Activated CD4-positive, alpha-beta T cell treated with anti-CD3 and anti-CD28 coated beads, Interleukin-2, amount 10 ng/mL, durations not matched to agents 24 days and 14 days (primary cell): Measurements from ENCODE around the gene YPEL2. TPM values are rescaled to one million over a fixed set of nuclear protein-coding genes. Genes with fewer than 3 reads are reported as not detected.

ENCODE experiments used
- DNase-seq: peaks from one replicate; pipeline ENCODE4 v3.0.0; 2022
- H3K27ac Mint-ChIP-seq: one replicate; pipeline ENCODE4 v1.8.0; 2022; ENCODE audit warnings: mild to moderate bottlenecking, mixed read lengths
- H3K27me3 Mint-ChIP-seq: one replicate; pipeline ENCODE4 v1.8.0; 2022; ENCODE audit warnings: mixed read lengths
- H3K36me3 Mint-ChIP-seq: one replicate; pipeline ENCODE4 v1.8.0; 2022; ENCODE audit warnings: low read depth, mild to moderate bottlenecking, mixed read lengths
- H3K4me1 Mint-ChIP-seq: one replicate; pipeline ENCODE4 v1.8.0; 2021; ENCODE audit warnings: mixed read lengths
- H3K4me3 Mint-ChIP-seq: one replicate; pipeline ENCODE4 v1.8.0; 2022; ENCODE audit warnings: mild to moderate bottlenecking, moderate library complexity, mixed read lengths
- H3K9me3 Mint-ChIP-seq: one replicate; pipeline ENCODE4 v1.8.0; 2021; ENCODE audit warnings: mixed read lengths
- intact Hi-C: fragments of 100-400 bp; cut with micrococcal nuclease; formaldehyde crosslinking; loops from one replicate; pipeline ENCODE4 v1.15.1; 2023
- total RNA-seq: library from RNA; stranded (reverse); gene quantifications from 2 replicates; pipeline ENCODE4 v1.2.3, GENCODE V29; 2022

Gene YPEL2
- total RNA-seq, 1 donor from 2014 or later, result 6.2 TPM

- Mint-ChIP-seq H3K36me3 (peaks cover 45% of the 10 kb centered on the region), H3K4me3 (no peak overlapping the region), H3K4me1 (peaks cover 49% of the 10 kb centered on the region), H3K9me3 (peaks cover 10% of the 10 kb centered on the region), H3K27me3 (no peaks in the 10 kb centered on the region), H3K27ac (no peak overlapping the region)
- intact Hi-C loops, result no loop called here
- no peak for DNase-seq
Measured at GRCh38 chr17:59356543-59357218, 25.2 kb downstream of the YPEL2 start.

DNA sequence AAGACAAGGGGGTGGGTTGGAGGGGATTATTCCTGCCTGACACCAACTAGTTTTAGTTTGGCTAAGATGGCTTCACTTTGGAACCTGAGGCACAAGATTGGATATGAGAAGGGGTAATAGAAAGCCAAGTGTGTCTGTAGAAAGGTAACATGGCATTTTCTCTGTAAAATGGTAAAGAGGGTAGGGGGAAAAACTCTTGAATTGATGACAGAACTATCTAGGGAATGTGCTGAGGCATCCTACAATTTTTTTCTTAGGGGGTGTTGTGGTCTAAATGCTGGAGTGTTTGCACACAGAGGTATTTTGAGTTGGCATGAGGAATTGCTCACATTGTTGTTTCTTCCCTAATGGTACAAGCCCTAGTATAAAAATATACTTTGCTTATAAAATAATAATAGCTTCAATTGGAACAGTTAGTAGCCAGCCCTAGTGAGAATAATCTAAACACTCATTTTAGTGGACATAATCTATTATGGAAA is 25.8 kb downstream of the YPEL2 start:
- intact Hi-C loops, result no loop called here
- H3K27me3 Mint-ChIP-seq, result no peaks in the 10 kb centered on the region
- H3K4me3 Mint-ChIP-seq, result no peak overlapping the region
- no peak overlapping the region for H3K27ac Mint-ChIP-seq
- H3K36me3 Mint-ChIP-seq, result peaks cover 45% of the 10 kb centered on the region
- H3K9me3 Mint-ChIP-seq, result peaks cover 10% of the 10 kb centered on the region
- H3K4me1 Mint-ChIP-seq, result peaks cover 52% of the 10 kb centered on the region
- no peak for DNase-seq

DNA sequence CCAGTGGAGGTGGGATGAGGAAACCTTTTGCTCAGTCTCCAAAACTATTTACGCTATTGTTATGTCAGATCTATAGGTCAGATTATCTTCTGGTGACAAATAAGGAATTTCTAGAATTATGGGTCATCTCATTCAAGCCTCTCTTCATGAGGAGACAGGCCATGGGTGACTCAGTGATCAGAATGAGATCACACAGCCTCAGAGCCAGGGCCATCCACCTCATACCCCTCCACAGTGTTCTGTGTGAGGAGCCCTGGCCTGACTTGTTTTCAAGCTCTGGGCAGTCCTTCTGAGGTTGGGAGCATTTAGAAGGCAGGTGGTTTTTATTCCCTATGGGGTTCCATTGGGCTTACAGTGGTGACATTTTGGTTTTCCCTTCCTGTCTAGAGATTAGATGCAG is 26.5 kb downstream of the YPEL2 start:
- peaks cover 45% of the 10 kb centered on the region for H3K36me3 Mint-ChIP-seq
- intact Hi-C loops, result no loop called here

GRCh38 chr17:59361386-59361785 is 29.9 kb downstream of the YPEL2 start:
- DNase-seq, result peak; percentile 64
- peaks cover 11% of the 10 kb centered on the region for H3K9me3 Mint-ChIP-seq
- intact Hi-C loops, result loop anchor here (1.0 to 5.0 kb wide), 2 partner anchors 66 to 256 kb away; partner anchors contain the start of gene CLTC
- H3K4me3 Mint-ChIP-seq, result peak overlapping the region; percentile 80
- no peaks in the 10 kb centered on the region for H3K27me3 Mint-ChIP-seq
- peak overlapping the region; percentile 96 for H3K27ac Mint-ChIP-seq
- H3K4me1 Mint-ChIP-seq, result peaks cover 62% of the 10 kb centered on the region
- peaks cover 27% of the 10 kb centered on the region for H3K36me3 Mint-ChIP-seq

More for the DNA sequence above, 26.5 kb downstream of the YPEL2 start:
- H3K27me3 Mint-ChIP-seq, result no peaks in the 10 kb centered on the region
- H3K9me3 Mint-ChIP-seq, result peaks cover 10% of the 10 kb centered on the region
- no peak for DNase-seq
- peaks cover 53% of the 10 kb centered on the region for H3K4me1 Mint-ChIP-seq
- no peak overlapping the region for H3K4me3 Mint-ChIP-seq
- no peak overlapping the region for H3K27ac Mint-ChIP-seq

DNA sequence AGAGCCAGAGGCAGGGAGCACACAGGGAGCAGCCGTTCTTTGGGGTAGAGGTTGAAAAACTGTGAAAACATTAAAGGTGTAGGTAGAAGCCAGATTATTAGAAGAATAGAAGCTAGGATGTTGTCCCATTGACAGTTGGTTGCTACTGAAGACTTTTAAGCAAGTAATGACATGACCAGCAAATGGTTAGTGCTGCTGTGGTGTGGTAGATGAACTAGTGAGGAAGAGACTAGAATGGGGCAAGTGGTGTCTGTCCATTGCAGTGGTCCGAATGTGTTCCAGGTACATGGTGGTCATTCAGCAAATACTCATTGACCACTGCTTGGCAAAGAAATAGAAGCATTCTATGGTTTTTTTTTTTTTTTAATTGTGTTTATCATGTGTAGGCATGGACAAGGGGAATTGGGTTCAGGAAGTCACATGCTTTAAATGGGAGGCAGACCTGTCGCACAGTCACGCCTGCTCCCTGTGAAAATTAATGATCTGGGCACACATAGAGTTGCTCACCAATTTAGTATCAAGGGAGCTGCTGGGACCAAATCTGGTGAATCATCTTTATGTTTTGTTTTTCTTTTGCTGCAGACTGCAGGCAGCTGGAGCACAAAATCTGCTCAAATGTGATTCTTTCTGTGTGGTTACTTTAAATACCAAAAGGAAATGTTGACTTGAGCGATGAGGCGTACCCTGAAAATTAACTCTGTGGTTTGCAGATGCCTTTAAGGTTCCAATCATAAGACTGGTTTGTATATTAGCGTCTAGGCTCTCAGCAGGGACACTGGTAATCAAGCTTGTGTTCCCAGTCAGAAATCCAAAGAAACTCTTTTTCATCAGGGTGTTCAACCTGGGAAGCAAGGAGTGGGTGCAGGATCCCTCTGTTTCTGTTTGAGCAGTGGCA is 30.7 kb downstream of the YPEL2 start:
- H3K27ac Mint-ChIP-seq, result peak overlapping the region; percentile 96
- peaks cover 64% of the 10 kb centered on the region for H3K4me1 Mint-ChIP-seq
- no peaks in the 10 kb centered on the region for H3K27me3 Mint-ChIP-seq
- peak; percentile 86 for DNase-seq
- H3K4me3 Mint-ChIP-seq, result peak overlapping the region; percentile 80
- peaks cover 20% of the 10 kb centered on the region for H3K36me3 Mint-ChIP-seq
- peaks cover 5% of the 10 kb centered on the region for H3K9me3 Mint-ChIP-seq
- intact Hi-C loops, result loop anchor here (1.0 to 5.0 kb wide), 7 partner anchors 11 to 255 kb away; partner anchors contain the start of gene CLTC

DNA sequence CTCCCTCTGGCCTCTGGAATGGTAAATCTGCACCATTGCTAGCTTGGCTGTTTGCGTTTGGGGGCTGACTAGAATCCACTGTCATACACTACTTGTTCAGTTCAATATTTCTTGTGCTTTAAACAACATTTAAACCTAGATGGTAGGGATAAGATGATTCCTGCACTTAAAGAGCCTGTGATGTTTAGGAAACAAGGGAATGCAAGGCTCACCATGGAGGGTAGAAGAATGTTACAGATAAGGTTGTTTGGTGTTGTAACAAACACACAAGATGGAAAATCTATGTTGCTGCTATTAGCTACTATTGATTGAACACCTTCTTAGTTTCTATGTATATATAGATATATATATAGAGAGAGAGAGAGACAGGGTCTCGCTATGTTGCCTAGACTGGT is 31.4 kb downstream of the YPEL2 start:
- intact Hi-C loops, result loop anchor here (1.0 to 5.0 kb wide), 6 partner anchors 10 to 254 kb away; partner anchors contain the start of gene CLTC
- Mint-ChIP-seq H3K4me1 (peaks cover 67% of the 10 kb centered on the region), H3K4me3 (peak overlapping the region; percentile 80), H3K27ac (peak overlapping the region; percentile 96), H3K36me3 (peaks cover 18% of the 10 kb centered on the region), H3K9me3 (peaks cover 5% of the 10 kb centered on the region), H3K27me3 (no peaks in the 10 kb centered on the region)
- no peak for DNase-seq

- H3K4me3 Mint-ChIP-seq, result peak overlapping the region; percentile 48
- peak; percentile 79 for DNase-seq
Measured at GRCh38 chr17:59365383-59365981, 34.0 kb downstream of the YPEL2 start.

GRCh38 chr17:59366040-59366757 is 34.7 kb downstream of the YPEL2 start:
- H3K36me3 Mint-ChIP-seq, result peaks cover 8% of the 10 kb centered on the region
- H3K27me3 Mint-ChIP-seq, result no peaks in the 10 kb centered on the region
- H3K4me1 Mint-ChIP-seq, result peaks cover 55% of the 10 kb centered on the region
- no peak for DNase-seq
- peaks cover 5% of the 10 kb centered on the region for H3K9me3 Mint-ChIP-seq
- peak overlapping the region; percentile 48 for H3K4me3 Mint-ChIP-seq
- peak overlapping the region; percentile 85 for H3K27ac Mint-ChIP-seq
- intact Hi-C loops, result no loop called here

More at GRCh38 chr17:59365383-59365981, 34.0 kb downstream of the YPEL2 start:
- peaks cover 5% of the 10 kb centered on the region for H3K9me3 Mint-ChIP-seq
- H3K27me3 Mint-ChIP-seq, result no peaks in the 10 kb centered on the region
- H3K36me3 Mint-ChIP-seq, result peaks cover 8% of the 10 kb centered on the region
- intact Hi-C loops, result no loop called here
- peak overlapping the region; percentile 85 for H3K27ac Mint-ChIP-seq
- peaks cover 59% of the 10 kb centered on the region for H3K4me1 Mint-ChIP-seq

DNA sequence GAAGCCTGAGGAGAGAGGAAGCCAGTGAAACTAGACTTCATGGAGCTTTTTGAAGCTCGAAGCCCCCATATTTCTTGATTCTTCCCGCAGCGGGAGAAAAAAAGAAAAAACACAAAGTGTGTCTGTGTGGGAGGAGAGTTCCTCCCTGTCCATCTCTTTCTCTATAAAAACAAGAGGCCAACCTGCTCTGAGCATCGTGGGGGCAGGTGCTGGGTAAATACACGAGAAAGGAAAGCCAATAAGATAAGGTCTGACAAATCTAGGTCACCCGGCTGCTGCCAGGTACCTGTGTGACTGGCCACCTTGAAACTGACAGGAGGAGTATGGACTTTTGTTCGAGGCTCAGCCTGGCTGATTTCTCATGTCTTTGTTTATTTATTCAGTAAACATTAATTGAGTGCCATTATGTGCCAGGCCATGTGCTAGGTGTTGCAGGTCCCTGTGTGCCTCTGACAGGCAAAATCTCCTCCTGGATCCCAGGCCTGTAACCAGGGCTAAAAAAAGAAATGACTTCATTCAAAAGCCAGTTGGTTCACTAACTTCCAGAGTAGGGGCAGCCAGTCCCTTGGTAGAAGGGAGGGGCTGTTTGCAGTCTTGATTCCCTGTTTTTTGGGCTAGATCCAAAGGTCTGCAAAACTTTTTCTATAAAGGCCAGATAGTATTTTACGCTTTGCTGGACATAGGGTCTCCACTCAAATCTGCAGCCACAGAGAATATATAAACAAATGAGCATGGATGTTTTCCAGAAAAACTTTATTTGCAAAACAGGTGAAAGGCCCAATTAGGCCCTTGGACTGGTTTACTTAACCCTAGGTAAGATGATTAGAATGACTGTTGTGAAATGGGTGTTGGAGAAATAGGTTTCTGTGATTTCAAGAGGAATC is 35.6 kb downstream of the YPEL2 start:
- Mint-ChIP-seq H3K4me1 (peaks cover 55% of the 10 kb centered on the region), H3K27ac (peak overlapping the region; percentile 48), H3K4me3 (no peak overlapping the region), H3K36me3 (peaks cover 8% of the 10 kb centered on the region), H3K9me3 (peaks cover 5% of the 10 kb centered on the region), H3K27me3 (no peaks in the 10 kb centered on the region)
- no peak for DNase-seq
- intact Hi-C loops, result no loop called here

- H3K27me3 Mint-ChIP-seq, result no peaks in the 10 kb centered on the region
- no peak for DNase-seq
- H3K9me3 Mint-ChIP-seq, result peaks cover 5% of the 10 kb centered on the region
- peak overlapping the region; percentile 48 for H3K27ac Mint-ChIP-seq
- intact Hi-C loops, result no loop called here
- peaks cover 55% of the 10 kb centered on the region for H3K4me1 Mint-ChIP-seq
- H3K36me3 Mint-ChIP-seq, result peaks cover 8% of the 10 kb centered on the region
- no peak overlapping the region for H3K4me3 Mint-ChIP-seq
Measured at GRCh38 chr17:59367657-59368045, 36.2 kb downstream of the YPEL2 start.

DNA sequence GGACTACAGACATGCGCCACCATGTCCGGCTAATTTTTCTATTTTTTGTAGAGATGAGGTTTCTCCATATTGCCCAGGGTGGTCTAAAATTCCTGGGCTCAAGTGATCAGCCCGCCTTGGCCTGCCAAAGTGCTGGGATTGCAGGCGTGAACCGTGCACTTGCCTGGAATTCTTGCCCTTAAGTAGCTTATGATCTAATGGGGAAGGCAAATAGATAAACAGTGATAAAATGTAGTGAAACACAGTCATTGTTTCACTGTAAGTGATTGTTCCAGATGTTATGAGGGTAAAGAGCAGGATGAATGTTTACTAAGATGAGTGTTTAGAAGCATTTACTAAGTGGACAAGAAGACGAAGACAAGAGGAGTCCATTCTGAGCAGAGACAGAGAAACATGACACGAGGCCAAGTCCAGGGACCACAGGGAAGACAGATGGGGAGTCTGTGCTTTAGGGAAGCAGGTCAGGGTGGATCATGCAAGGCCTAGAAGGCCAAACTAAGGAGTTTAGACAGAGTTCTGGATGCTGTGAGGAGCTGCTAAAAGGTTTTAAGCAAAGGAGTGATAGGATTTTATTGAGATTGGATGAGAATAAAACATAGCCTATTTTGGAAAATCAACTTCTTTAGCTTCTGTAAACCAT is 36.9 kb downstream of the YPEL2 start:
- intact Hi-C loops, result no loop called here
- peaks cover 10% of the 10 kb centered on the region for H3K36me3 Mint-ChIP-seq
- no peak for DNase-seq
- H3K4me3 Mint-ChIP-seq, result no peak overlapping the region
- peaks cover 5% of the 10 kb centered on the region for H3K9me3 Mint-ChIP-seq
- no peak overlapping the region for H3K27ac Mint-ChIP-seq
- no peaks in the 10 kb centered on the region for H3K27me3 Mint-ChIP-seq
- peaks cover 59% of the 10 kb centered on the region for H3K4me1 Mint-ChIP-seq
